ENCODE data around the gene HSD17B3.

DNA sequence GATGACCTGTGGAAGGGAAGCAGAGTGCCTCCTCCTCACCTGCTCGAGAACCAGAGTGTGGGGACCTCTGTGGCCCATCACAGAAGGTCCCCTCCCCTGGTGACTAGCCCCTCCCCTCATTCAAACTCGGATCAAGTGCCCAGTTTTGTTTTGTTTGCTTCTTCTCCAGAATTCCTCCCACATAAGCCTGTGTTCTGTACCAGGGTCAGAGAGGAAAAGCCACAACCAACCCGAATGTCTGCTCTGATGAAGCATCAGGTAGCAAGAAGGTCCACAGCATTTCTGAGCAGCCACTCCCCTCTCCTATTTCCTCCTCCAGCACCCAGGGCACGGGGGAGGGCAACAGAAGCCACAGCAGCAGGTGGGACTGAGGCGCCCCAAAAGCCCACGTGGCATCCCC, 58.2 kb downstream of the HSD17B3 start:
- TF ChIP-seq, protein P1, sequence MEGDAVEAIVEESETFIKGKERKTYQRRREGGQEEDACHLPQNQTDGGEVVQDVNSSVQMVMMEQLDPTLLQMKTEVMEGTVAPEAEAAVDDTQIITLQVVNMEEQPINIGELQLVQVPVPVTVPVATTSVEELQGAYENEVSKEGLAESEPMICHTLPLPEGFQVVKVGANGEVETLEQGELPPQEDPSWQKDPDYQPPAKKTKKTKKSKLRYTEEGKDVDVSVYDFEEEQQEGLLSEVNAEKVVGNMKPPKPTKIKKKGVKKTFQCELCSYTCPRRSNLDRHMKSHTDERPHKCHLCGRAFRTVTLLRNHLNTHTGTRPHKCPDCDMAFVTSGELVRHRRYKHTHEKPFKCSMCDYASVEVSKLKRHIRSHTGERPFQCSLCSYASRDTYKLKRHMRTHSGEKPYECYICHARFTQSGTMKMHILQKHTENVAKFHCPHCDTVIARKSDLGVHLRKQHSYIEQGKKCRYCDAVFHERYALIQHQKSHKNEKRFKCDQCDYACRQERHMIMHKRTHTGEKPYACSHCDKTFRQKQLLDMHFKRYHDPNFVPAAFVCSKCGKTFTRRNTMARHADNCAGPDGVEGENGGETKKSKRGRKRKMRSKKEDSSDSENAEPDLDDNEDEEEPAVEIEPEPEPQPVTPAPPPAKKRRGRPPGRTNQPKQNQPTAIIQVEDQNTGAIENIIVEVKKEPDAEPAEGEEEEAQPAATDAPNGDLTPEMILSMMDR (conservative IDR thresholded peaks at IDR 0.05) = no peak
- TF ChIP-seq ZFX (IDR thresholded peaks at IDR 0.05) = no peak
